ENCODE results near the gene GUCD1.

The GUCD1 gene

GRCh38 chr22:24515027-24515338 lies 40.0 kb downstream of the GUCD1 start:
- Histone ChIP-seq H3K36me3 (ENCODE audit: control insufficient read depth, insufficient read depth, low read length) (no peaks in the 10 kb centered on the region), H3K27ac (ENCODE audit: insufficient read depth, low read depth, low read length, poor library complexity, severe bottlenecking) (no peak overlapping the region), H3K27me3 (ENCODE audit: control insufficient read depth, insufficient read depth, low read length, poor library complexity, severe bottlenecking) (peaks cover 4% of the 10 kb centered on the region), H3K4me3 (ENCODE audit: insufficient read depth, low read depth, low read length) (no peak overlapping the region), H3K9me3 (ENCODE audit: control insufficient read depth, low read length) (no peaks in the 10 kb centered on the region), H3K4me1 (ENCODE audit: control insufficient read depth, insufficient read depth, low read length) (no peaks in the 10 kb centered on the region)
- WGBS, 2 experiments = 93 to 95% methylated on average over 8 of the region's 8 CpGs

DNA sequence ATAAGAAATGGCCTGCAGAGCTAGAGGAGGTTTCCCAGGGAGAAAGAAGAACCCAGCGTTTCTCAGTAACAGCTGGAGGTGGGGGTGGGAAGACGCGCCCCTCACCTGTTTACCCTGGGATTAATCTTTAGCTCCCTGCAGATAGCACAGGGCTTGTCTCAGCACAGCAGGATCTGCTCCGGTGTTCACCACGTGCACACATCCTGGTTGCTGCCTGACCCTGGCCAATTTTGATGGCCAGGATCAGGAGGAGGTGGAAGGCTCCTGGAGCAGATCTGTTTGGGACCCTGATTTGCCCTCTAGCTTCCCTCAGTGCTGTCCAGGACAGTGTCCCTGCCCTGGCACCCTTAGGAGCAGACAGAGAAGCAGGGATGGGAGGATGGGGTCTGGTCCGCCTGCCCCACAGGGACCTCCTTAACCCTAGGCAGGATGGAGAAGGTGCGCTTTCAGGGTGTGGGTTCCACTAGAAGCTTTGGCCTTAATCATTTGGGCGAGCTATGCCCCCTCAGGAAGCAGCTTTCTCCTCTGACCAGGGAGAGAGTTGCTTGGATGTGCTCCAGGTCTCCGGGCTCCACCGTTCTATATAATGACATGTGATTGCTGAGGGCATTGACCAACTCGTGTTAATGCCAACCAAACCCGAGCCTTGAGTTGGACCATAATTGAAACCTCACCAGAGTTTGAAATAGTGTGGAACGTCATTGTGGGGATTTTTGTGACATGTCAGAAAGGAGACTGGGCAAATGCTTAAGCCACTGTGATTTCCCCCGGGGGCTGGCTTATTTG lies 40.5 kb downstream of the GUCD1 start:
- Histone ChIP-seq H3K4me3 (ENCODE audit: insufficient read depth, low read depth, low read length) (no peak overlapping the region), H3K9me3 (ENCODE audit: control insufficient read depth, low read length) (no peaks in the 10 kb centered on the region), H3K27me3 (ENCODE audit: control insufficient read depth, insufficient read depth, low read length, poor library complexity, severe bottlenecking) (peaks cover 4% of the 10 kb centered on the region), H3K27ac (ENCODE audit: insufficient read depth, low read depth, low read length, poor library complexity, severe bottlenecking) (no peak overlapping the region), H3K36me3 (ENCODE audit: control insufficient read depth, insufficient read depth, low read length) (no peaks in the 10 kb centered on the region), H3K4me1 (ENCODE audit: control insufficient read depth, insufficient read depth, low read length) (no peaks in the 10 kb centered on the region)
- 89 to 91% methylated on average over 14 of the region's 14 CpGs for WGBS, 2 experiments

DNA sequence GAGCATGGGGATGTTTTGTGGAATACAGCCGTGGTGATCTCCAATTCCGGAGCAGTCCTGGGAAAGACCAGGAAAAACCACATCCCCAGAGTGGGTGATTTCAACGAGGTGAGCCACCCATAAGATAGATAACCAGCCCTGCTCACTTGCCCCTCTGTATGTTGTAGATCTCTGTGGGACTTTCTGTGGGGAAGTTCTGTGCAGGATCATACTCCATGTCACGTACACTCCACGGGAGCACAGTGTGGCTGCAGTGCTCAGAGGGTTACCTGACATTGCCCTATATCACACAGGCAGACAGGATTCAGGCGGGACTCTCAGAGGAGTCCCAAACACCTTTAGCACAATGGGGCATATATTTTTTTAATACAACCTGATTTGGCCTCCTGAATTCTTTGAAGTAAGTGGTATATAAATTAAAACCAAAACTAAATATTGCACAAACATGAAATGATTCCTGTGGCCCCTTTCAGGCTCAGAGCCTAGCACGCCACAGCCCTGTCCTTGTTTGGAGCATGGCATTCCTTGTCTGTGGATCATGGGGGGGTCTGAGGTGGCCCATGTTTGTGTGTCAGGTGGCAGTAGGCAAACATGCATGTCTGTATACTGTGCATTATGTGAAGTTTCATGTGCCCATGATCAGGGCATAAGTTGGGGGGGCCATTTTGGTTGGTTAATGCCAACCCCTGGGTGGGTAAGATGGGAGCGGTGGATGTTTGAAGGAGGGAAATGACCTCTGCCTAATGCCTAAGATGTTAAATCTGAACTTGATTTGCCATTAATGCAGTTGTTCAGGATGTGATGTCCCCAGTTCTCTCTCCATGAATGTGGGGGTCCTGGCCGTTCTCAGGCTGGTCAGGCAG lies 41.3 kb downstream of the GUCD1 start:
- 91 to 96% methylated on average over 9 of the region's 9 CpGs for WGBS, 2 experiments
- no peak overlapping the region for H3K4me3 ChIP-seq (ENCODE audit: insufficient read depth, low read depth, low read length)
- no peaks in the 10 kb centered on the region for H3K36me3 ChIP-seq (ENCODE audit: control insufficient read depth, insufficient read depth, low read length)
- peaks cover 4% of the 10 kb centered on the region for H3K27me3 ChIP-seq (ENCODE audit: control insufficient read depth, insufficient read depth, low read length, poor library complexity, severe bottlenecking)
- no peaks in the 10 kb centered on the region for H3K4me1 ChIP-seq (ENCODE audit: control insufficient read depth, insufficient read depth, low read length)
- no peaks in the 10 kb centered on the region for H3K9me3 ChIP-seq (ENCODE audit: control insufficient read depth, low read length)
- no peak overlapping the region for H3K27ac ChIP-seq (ENCODE audit: insufficient read depth, low read depth, low read length, poor library complexity, severe bottlenecking)

DNA sequence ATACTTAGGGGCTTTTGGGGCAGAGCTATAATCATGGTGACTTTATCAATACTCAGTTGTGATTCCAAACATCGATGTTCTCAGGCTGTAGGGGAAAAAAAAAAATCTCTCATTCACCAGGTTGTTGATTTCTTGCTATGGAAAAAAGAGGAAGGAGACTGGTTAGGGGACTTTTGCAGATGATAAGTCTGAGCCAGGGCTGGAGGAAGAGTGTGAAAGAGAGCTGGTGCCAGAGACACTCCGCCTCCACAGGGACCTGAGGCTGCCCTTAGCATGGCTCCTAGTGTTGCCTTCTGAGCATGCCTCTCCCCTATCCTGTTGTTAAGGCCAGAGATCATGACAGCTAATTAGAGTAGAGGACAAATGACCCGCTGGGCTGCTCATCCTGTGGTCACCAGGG lies 42.9 kb downstream of the GUCD1 start:
- Histone ChIP-seq H3K27me3 (ENCODE audit: control insufficient read depth, insufficient read depth, low read length, poor library complexity, severe bottlenecking) (peaks cover 5% of the 10 kb centered on the region), H3K36me3 (ENCODE audit: control insufficient read depth, insufficient read depth, low read length) (no peaks in the 10 kb centered on the region), H3K4me1 (ENCODE audit: control insufficient read depth, insufficient read depth, low read length) (no peaks in the 10 kb centered on the region), H3K27ac (ENCODE audit: insufficient read depth, low read depth, low read length, poor library complexity, severe bottlenecking) (no peak overlapping the region), H3K4me3 (ENCODE audit: insufficient read depth, low read depth, low read length) (no peak overlapping the region), H3K9me3 (ENCODE audit: control insufficient read depth, low read length) (no peaks in the 10 kb centered on the region)
- 80 to 91% methylated on average over 3 of the region's 3 CpGs for WGBS, 2 experiments

DNA sequence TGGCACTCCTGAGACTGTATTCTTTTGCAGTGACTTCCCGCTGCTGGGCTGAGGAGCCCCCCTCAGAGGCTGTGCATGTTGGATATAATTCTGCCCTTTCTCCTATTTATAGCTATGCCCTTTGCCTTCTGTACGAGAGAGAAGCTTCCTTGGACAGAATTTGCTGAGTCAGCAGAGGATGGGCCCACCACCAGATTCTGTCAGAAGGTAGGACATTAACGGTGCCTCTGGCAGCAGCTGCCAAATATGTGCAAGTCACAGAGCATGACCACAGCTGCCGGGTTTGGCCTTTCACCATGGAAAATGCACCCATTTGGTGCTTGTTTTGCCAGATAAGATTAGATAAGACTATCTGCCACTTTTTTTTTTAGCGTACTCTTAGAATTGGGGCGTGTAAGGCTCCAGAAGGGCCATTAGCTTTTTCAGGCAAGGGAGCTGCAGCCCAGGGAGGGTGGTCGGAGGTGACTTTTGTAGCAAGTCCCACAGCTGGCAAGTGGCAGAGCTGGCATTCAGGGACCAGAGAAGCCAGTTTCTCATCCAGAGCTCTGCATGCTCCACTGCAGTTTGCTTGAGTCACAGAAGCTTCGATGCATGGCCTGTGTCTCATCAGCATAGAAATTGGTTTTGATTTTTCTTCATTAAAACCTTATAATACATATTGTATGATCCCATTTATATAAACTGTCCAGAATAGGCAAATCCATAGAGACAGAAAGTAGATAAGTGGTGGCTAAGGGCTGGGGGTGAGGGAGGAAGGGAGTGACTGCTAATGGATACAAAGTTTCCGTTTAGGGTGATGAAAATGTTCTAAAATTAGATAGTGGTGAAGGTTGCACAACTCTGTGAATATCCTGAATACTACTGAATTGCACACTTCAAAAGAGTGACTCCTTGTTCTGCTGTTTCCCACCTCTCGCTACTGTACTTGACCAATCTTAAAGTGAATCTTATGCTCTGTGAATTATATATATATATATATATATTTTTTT lies 44.0 kb downstream of the GUCD1 start:
- H3K4me1 ChIP-seq (ENCODE audit: control insufficient read depth, insufficient read depth, low read length) = no peaks in the 10 kb centered on the region
- no peaks in the 10 kb centered on the region for H3K9me3 ChIP-seq (ENCODE audit: control insufficient read depth, low read length)
- WGBS, 2 experiments = 88 to 91% methylated on average over 8 to 9 of the region's 10 CpGs
- no peak overlapping the region for H3K4me3 ChIP-seq (ENCODE audit: insufficient read depth, low read depth, low read length)
- peaks cover 7% of the 10 kb centered on the region for H3K27me3 ChIP-seq (ENCODE audit: control insufficient read depth, insufficient read depth, low read length, poor library complexity, severe bottlenecking)
- H3K27ac ChIP-seq (ENCODE audit: insufficient read depth, low read depth, low read length, poor library complexity, severe bottlenecking) = no peak overlapping the region
- no peaks in the 10 kb centered on the region for H3K36me3 ChIP-seq (ENCODE audit: control insufficient read depth, insufficient read depth, low read length)

DNA sequence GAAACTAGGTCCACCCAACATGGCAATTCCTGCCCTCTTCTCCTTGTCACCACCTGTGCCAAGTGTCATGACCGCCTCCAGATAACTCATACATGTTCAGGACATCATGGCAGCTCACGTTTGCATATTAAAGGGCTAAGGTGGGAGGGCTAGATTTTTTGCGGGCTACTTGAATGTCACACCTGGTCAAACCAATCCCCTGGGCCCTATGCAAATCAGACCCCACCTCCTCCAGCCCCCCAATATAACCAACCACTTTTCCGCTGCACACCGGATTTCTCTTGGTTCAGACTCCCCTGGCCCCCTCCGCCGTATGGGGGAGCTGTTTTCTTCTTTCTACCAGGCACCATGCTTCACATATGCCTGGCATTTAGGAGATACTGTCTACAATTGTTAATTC lies 47.2 kb downstream of the GUCD1 start:
- no peak overlapping the region for H3K4me3 ChIP-seq (ENCODE audit: insufficient read depth, low read depth, low read length)
- no peaks in the 10 kb centered on the region for H3K4me1 ChIP-seq (ENCODE audit: control insufficient read depth, insufficient read depth, low read length)
- WGBS, 2 experiments = 25 to 33% methylated on average over 7 of the region's 7 CpGs
- H3K36me3 ChIP-seq (ENCODE audit: control insufficient read depth, insufficient read depth, low read length) = no peaks in the 10 kb centered on the region
- no peaks in the 10 kb centered on the region for H3K9me3 ChIP-seq (ENCODE audit: control insufficient read depth, low read length)
- no peak overlapping the region for H3K27ac ChIP-seq (ENCODE audit: insufficient read depth, low read depth, low read length, poor library complexity, severe bottlenecking)
- peaks cover 19% of the 10 kb centered on the region for H3K27me3 ChIP-seq (ENCODE audit: control insufficient read depth, insufficient read depth, low read length, poor library complexity, severe bottlenecking)

DNA sequence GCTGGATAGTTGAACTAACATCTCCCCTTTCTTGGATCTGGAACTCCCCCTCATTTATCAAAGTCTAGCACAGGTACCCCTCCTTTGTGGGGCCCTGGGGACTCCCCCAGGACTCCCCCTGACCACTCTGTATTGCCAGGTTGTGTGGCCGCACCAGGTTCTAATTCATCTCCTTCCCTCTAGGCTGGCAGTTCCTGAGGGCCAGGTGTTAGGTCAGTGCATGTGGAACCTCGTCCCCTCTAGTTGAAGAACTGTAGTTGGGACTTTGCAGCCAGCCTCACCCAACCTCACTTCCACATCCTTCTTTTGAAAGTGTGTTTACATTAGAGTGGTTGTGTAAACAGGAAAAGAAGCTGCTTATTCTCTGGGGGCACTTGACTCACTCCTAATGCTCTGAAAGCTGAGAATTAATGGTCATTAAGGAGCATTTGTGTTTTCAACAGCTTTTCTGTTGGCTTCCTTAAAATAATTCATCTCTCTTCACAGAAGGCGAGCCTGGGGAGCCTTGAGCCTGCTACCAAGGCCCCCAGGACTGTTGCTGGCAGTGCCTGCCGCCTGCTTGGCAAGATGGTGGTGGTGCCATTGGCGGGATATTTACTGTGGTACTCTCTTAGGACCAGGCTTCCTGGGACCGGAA lies 48.0 kb downstream of the GUCD1 start:
- H3K4me3 ChIP-seq (ENCODE audit: insufficient read depth, low read depth, low read length) = no peak overlapping the region
- H3K4me1 ChIP-seq (ENCODE audit: control insufficient read depth, insufficient read depth, low read length) = peaks cover 3% of the 10 kb centered on the region
- no peaks in the 10 kb centered on the region for H3K36me3 ChIP-seq (ENCODE audit: control insufficient read depth, insufficient read depth, low read length)
- H3K27ac ChIP-seq (ENCODE audit: insufficient read depth, low read depth, low read length, poor library complexity, severe bottlenecking) = no peak overlapping the region
- 67 to 68% methylated on average over 6 of the region's 6 CpGs for WGBS, 2 experiments
- no peaks in the 10 kb centered on the region for H3K9me3 ChIP-seq (ENCODE audit: control insufficient read depth, low read length)
- peaks cover 27% of the 10 kb centered on the region for H3K27me3 ChIP-seq (ENCODE audit: control insufficient read depth, insufficient read depth, low read length, poor library complexity, severe bottlenecking)

DNA sequence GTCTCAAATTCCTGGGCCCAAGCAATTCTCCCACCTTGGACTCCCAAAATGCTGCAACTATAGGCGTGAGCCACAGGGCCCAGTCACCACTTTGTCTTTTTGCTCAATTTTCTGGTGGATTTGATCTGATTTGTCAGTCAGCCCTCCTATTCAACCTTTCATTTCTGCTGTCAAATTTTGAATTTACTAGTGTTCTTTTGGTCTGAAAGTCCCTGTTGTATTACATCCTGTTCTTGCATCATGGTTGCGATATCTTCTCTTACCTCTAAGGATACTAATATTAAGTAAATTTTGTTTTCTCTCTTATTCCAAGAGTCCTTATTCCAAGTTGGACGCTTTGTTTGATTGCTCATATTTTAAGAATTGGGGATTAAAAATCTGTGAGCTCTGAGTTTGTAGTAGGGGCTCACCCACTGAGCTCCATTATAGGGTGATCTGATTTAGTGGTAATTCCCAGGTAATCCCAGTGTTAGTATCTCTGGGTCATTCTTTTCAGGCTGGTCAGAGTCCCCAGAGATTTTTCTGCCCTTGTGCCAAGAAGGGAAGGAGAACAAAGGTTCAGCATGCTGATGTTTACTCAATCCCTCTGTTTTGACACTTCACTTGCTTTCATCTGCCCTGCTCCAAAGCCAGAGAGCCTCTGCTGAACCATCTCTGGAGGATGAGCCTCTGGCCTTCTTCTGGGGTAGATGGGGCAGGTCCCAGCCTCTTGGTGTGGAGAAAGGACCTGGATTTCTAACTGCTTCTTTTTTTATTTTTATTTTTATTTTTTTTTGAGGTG lies 49.8 kb downstream of the GUCD1 start:
- no peak overlapping the region for H3K4me3 ChIP-seq (ENCODE audit: insufficient read depth, low read depth, low read length)
- no peaks in the 10 kb centered on the region for H3K9me3 ChIP-seq (ENCODE audit: control insufficient read depth, low read length)
- no peak overlapping the region for H3K27ac ChIP-seq (ENCODE audit: insufficient read depth, low read depth, low read length, poor library complexity, severe bottlenecking)
- no peaks in the 10 kb centered on the region for H3K36me3 ChIP-seq (ENCODE audit: control insufficient read depth, insufficient read depth, low read length)
- H3K27me3 ChIP-seq (ENCODE audit: control insufficient read depth, insufficient read depth, low read length, poor library complexity, severe bottlenecking) = peaks cover 41% of the 10 kb centered on the region
- WGBS, 2 experiments = 80 to 95% methylated on average over 2 to 3 of the region's 3 CpGs
- H3K4me1 ChIP-seq (ENCODE audit: control insufficient read depth, insufficient read depth, low read length) = peaks cover 21% of the 10 kb centered on the region

DNA sequence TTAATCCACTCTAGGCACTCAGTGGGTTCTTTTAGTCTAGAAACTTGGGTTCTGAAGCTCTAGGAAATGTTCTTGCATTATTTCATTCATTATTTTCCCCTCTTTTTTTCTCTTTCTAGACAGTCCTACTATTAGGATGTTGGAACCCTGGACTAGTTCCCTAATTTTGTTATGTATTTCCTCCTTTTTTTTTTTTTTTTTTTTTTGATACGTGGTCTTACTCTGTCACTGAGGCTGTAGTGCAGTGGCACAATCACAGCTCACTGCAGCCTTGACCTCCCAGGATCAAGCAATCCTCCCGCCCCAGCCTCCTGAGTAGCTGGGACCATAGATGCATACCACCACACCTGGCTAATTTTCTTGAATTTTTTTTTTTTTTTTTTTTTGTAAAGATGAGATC lies 50.4 kb downstream of the GUCD1 start:
- peaks cover 47% of the 10 kb centered on the region for H3K27me3 ChIP-seq (ENCODE audit: control insufficient read depth, insufficient read depth, low read length, poor library complexity, severe bottlenecking)
- H3K27ac ChIP-seq (ENCODE audit: insufficient read depth, low read depth, low read length, poor library complexity, severe bottlenecking) = no peak overlapping the region
- no peaks in the 10 kb centered on the region for H3K9me3 ChIP-seq (ENCODE audit: control insufficient read depth, low read length)
- H3K4me3 ChIP-seq (ENCODE audit: insufficient read depth, low read depth, low read length) = no peak overlapping the region
- peaks cover 27% of the 10 kb centered on the region for H3K4me1 ChIP-seq (ENCODE audit: control insufficient read depth, insufficient read depth, low read length)
- 92 to 95% methylated on average over 2 of the region's 2 CpGs for WGBS, 2 experiments
- no peaks in the 10 kb centered on the region for H3K36me3 ChIP-seq (ENCODE audit: control insufficient read depth, insufficient read depth, low read length)
